ENCODE data around the gene CFAP221.

DNA sequence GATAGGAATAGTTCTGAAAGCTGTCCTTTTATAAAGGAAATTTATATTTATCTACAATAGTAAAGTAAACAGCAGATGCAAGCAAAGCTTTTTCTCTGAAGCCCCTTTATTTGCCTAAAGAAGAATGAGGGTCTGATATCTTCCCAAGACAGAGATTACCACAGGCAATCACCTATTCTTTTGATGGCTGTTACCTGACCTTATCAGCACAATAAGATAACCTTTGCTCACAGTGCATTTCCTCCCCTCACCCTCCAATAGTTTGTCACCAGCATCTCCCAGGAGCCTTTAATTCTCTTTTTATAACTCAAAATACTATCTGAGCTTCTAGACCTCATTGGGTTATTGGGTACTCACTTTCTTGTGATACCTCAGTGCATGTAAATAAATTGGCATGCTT is 6.5 kb upstream of the CFAP221 start:
- TF ChIP-seq POLR2AphosphoS5 (IDR thresholded peaks at IDR 0.05) (no peak), POLR2A (IDR thresholded peaks at IDR 0.05) (no peak)
- TF ChIP-seq, protein P1, sequence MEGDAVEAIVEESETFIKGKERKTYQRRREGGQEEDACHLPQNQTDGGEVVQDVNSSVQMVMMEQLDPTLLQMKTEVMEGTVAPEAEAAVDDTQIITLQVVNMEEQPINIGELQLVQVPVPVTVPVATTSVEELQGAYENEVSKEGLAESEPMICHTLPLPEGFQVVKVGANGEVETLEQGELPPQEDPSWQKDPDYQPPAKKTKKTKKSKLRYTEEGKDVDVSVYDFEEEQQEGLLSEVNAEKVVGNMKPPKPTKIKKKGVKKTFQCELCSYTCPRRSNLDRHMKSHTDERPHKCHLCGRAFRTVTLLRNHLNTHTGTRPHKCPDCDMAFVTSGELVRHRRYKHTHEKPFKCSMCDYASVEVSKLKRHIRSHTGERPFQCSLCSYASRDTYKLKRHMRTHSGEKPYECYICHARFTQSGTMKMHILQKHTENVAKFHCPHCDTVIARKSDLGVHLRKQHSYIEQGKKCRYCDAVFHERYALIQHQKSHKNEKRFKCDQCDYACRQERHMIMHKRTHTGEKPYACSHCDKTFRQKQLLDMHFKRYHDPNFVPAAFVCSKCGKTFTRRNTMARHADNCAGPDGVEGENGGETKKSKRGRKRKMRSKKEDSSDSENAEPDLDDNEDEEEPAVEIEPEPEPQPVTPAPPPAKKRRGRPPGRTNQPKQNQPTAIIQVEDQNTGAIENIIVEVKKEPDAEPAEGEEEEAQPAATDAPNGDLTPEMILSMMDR (IDR thresholded peaks at IDR 0.05): no peak

Measured in gastroesophageal sphincter (tissue), 3 donors.